ENCODE results near the gene GABBR2.

DNA sequence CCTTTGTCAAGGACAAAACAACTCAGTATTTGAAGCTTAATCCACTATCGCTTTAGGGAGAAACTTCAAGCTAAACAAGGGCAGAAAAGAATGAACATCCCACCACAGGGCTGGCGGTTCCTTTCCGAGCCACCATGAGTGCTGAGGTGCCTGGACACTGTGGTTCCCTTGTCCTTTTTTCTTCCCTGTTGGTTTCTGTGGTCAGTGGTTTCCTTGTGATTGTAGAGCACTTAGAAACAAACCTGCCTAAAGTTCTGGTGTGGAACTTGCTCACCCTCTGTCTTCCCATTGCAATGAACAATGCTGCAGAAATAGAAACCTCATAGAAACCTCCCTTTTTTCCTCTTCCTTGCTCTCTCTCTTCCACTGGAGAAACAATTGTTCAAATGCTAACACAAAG, 373.9 kb downstream of the GABBR2 start:
- TF ChIP-seq, protein P1, sequence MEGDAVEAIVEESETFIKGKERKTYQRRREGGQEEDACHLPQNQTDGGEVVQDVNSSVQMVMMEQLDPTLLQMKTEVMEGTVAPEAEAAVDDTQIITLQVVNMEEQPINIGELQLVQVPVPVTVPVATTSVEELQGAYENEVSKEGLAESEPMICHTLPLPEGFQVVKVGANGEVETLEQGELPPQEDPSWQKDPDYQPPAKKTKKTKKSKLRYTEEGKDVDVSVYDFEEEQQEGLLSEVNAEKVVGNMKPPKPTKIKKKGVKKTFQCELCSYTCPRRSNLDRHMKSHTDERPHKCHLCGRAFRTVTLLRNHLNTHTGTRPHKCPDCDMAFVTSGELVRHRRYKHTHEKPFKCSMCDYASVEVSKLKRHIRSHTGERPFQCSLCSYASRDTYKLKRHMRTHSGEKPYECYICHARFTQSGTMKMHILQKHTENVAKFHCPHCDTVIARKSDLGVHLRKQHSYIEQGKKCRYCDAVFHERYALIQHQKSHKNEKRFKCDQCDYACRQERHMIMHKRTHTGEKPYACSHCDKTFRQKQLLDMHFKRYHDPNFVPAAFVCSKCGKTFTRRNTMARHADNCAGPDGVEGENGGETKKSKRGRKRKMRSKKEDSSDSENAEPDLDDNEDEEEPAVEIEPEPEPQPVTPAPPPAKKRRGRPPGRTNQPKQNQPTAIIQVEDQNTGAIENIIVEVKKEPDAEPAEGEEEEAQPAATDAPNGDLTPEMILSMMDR (conservative IDR thresholded peaks at IDR 0.05; ENCODE audit: low read length): no peak
- no peak for TF ChIP-seq EZH2phosphoT487 (IDR thresholded peaks at IDR 0.05; ENCODE audit: borderline replicate concordance, low read depth, low read length)
